ENCODE data around the gene ZNF536.
"Not testable (repeated sequence)": the region's sequence is repeated elsewhere in the genome, so short reads cannot be mapped to it uniquely, and the experiment has no call there.

The ZNF536 gene

DNA sequence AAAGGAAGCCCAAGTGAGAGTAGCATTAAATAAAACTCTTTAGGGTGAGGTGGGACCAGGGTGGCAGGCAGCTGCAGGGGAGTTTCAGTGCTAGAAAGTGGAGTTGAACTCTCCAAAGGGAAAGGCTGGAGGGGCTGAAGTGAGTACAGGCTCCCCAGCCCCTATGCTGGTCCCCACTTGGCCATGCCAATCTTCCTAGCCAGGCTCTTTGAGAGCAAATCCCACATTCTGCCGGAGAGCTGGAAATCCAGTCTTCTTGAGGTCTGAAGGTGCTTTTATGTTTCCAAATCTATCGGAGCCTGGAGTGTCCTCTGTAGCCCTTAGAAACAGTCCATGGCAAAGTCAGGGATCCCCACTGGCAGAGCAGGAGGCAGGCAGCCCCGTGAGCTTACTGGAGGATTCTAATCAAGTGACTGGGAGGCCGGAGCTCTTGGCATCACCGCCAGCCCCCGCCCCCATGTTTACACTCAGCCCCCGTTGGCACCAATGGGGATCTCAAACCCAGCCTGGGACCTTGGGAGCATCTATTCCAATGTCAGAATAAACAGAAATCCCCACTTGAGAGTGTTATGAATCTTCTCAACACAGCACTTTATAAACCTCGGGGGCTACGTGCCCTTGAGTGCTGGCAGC is 18.3 kb downstream of the ZNF536 start:
- no peak for DNase-seq

GRCh38 chr19:30391052-30391451 is 18.9 kb downstream of the ZNF536 start:
- DNase-seq: no peak

DNA sequence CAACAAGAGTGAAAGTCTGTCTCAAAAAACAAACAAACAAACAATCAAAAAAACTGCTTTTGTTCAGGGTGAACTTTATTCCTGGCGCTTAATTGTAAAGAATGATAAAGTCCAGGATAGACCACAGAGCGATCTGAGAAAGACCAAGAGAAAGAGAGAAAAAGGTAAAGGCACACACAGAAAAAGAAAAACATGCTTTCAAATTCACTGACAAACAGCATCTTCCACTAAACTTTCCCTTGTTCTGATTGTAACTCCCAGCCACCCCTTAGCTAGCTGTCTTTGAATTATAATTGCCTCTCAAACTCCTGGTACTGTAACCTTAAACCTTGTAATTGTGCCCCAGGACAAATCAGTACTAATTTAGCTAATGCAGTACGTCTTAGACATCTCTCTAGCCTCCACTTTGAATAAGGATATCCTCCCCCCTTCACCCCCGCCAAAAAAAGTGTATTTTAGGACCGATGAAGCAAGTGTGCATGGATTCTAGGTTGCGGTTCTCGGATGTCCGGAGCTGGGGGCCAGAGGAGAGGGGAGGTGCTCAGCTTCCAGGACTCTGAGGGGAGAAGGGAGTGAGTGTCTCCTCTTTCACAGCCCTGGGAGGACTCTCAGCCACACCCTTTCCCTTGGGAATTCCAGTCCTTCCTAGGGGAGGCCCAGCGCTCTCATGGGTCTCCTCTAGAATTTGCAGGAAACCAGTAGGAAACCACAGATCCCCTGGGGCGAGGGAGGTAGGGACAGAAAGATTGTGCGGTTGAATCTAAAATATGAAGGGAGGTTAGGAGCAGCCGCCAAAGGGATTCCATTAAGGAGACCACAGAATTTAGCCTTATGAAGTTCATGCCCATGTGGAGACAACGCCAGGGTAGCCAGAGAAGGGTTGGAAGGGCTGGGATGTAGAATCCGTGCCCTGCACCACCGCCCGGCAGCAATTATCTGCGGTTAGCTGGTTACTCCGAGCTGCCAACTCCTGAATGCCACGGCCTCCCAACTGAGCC is 19.7 kb downstream of the ZNF536 start:
- DNase-seq: no peak

DNA sequence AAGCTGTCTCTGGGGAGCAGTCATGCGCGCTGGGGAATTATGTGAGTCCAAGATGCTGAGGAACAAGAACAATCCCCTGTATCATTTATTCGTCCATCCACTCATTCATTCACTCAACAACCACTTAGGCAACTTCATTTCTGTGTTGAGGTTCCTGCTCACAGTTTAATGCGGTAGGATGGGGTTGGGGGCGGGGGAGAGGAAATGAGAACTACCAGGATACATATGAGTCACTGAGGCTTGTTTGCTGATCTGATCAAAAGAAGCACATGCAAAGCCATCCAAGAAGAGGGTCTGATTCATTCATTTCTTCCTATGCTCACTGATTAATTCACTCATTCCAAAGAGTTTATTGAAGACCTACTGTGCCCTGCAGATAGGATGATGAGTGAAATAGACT is 20.9 kb downstream of the ZNF536 start:
- DNase-seq: no peak

DNA sequence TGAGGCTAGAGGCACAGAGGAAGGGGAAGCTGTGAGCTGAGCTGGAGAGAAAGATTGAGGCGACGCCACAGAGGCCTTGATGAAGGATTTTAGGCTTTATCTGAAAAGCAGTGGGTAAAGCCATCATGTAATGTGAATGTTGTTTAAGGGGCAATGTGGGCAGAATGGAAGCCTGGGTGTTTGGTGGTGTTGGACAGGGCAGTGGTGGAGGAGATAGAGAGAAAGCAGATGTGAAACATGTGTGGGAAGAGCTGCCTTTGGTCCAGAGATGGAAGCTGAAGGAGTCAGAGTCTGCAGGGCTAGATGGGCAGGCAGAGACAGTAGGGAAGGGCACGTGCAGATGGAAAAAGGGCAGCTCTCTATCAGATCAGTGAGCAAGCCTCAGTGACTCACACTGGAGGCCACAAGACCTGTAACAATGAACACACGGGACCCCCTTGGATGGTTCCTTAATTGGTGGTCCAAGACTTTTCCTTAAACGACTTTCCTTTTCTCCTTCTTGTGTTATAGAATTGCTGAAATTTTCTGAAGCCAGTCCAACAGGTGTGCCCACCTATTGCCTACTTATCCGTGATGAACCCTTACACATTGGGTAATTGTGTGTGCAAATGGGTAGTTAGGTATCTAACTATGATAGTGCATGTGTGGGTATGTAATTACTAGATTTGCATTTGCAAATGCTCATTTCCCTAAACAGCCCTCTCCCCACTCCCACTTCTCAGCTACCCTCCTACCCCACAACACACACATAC is 21.7 kb downstream of the ZNF536 start:
- DNase-seq: no peak

GRCh38 chr19:30394481-30395151 is 22.4 kb downstream of the ZNF536 start:
- no peak for DNase-seq

- no peak for DNase-seq
Measured at GRCh38 chr19:30395283-30395682, 23.1 kb downstream of the ZNF536 start.

DNA sequence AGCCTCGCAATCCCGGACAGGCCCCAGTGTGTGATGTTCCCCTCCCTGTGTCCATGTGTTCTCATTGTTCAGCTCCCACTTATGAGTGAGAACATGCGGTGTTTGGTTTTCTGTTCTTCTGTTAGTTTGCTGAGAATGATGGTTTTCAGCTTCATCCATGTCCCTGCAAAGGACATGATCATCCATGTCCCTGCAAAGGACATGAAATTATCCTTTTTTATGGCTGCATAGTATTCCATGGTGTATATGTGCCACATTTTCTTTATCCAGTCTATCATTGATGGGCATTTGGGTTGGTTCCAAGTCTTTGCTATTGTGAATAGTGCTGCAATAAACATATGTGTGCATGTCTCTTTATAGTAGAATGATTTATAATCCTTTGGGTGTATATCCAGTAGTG is 26.4 kb downstream of the ZNF536 start:
- DNase-seq: not testable (repeated sequence)

DNA sequence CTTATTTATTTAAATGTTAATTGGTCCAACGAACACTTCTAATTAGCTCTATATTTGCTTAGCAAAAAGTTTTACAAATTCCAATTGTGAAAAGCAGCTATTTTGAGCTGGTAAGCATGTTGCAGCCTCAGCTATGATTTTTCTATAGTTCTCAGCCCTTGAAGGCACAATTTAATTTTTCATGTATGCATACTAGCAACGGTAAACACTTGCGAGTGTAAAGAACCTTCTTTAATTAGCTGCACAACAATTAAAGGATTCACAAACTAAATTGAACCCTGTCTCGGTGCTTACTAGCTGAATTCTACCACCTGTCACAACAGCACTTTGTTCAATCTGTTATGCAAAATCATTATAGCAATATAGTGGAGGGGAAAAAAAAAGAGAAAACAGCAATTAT is 29.8 kb downstream of the ZNF536 start:
- DNase-seq: no peak

DNA sequence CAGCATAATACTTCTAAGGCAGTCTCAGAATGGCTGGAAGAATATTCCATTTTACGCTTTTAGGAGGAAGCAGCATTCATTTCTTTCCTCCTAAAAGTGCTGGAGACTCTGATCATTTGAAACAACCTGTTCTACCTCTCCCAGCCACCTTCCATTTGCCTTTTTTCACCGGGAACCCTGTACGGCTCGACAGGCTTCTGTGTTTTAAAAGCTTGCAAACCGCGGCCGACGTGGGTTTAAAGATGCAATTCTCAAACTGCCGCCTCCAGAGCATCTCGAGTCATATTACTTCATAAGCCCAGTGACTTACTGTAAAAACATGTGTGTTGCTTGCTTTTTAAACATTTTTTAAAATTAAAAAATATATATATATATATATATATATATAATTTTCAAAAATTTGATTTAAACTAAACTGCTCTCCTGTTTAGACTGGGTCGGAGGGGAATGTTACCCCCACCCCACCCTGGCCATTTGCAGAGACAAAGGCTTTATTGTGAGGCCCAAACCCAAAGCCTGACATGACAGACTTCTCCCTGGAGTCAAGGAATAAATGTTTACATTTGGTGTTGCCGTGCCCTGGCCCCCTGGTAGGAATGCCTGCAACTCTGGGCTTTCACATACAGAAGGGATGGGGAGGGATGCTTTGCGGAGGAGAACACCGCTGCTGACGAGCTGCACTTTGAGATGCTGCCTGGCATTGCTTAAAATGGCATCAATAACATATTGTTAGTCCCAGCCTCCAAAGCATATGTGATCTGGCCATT is 30.4 kb downstream of the ZNF536 start:
- DNase-seq: no peak

DNA sequence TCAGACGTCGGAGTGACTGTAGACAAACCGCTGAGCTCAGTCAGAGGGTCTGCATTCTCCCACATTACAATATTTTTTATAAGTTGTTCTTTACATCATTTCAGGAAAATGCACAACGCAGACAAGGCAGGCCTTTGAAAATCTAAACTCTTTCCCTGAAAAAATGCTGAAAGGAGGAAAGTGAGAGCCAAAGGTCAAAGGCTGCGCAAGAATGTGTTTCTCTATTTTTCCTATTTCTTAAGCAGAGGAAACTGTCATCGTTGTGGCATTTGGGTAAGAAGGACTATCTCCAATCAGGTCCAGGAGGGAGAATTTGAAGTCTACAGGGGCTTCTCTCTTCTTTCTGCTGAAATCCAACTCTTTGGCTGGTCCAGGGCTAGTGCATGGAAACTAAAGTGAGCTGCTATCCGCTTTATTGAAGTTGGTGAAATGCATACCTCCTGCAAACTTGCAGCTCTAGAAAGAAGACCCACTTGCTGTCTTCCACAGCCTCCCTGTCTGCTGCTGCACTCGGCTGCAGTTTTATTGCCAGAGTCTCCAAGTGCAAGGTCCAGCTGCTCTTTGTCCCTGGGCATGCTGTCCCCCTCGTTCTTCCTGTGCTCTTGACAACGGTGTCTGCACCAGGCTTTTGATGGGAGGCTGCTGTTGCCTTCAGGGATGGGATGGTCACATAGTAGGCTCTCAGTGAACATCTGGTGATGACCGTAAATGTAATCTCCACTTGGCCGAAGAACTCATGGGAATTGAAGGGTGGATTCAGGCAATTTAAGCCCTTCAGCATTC is 31.2 kb downstream of the ZNF536 start:
- no peak for DNase-seq

DNA sequence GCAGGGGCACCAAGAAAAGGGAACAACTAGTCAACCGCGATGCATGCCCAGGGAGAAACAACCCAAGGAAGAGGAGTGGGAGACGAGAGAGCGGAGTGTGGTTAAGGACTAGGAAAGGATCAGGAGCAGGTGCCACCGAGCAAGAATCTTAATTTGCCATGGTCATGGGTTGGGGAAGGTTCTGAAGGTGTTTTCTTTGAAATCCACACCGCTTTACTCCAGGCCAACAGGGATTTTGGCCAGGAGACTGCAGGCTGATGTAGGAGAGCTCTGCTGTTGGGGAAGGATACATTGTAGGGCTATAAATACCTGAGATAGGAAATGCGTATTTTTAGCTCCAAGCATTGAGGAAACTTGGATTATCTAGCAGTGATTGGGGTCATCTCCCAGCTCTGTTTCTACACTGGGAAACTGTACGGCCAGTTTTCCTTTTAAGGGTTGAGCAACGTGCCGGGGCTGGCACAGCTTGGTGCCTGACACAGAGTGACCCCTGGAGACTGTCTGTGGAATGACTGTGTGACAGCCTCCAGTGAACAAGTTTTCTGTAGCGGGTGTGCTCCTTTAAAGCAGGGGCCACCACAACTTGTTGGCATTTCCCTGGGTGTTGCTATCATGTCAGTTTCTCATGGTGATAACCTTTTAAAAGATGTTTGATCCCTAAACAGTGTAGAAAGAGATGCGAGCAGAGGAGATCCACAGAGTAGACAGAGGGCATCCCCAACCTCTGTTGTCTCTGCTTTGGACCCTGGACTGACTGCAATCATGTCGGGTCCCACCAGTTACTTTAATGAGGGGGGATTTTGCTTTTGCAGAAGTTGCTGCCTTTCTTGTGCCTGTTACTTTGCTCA is 34.3 kb downstream of the ZNF536 start:
- DNase-seq: no peak

GRCh38 chr19:30407068-30407709 is 35.0 kb downstream of the ZNF536 start:
- no peak for DNase-seq

- DNase-seq: no peak
Measured at GRCh38 chr19:30408734-30409301, 36.6 kb downstream of the ZNF536 start.

- DNase-seq: no peak
Measured at GRCh38 chr19:30411714-30412113, 39.5 kb downstream of the ZNF536 start.

- DNase-seq: no peak
Measured at GRCh38 chr19:30416375-30416774, 44.2 kb downstream of the ZNF536 start.

GRCh38 chr19:30417166-30417565 is 45.0 kb downstream of the ZNF536 start:
- not testable (repeated sequence) for DNase-seq

- no peak for DNase-seq
Measured at GRCh38 chr19:30419568-30420180, 47.5 kb downstream of the ZNF536 start.

- DNase-seq: no peak
Measured at GRCh38 chr19:30420316-30420715, 48.1 kb downstream of the ZNF536 start.

Measured in CD4-positive, alpha-beta T cell treated with Interleukin-1 beta for 1 hour (primary cell).